Prostate gland (tissue), 2 donors: ENCODE results near the gene NAALADL2. TPM values are rescaled to one million over a fixed set of nuclear protein-coding genes. Genes with fewer than 3 reads are reported as not detected.

Experiments used
- DNase-seq: peaks from one replicate; pipeline ENCODE4 v3.0.0-alpha.2; 2019; ENCODE audit warnings: low spot score
- H3K27ac ChIP-seq, 2 donors: fragments of 200-600 bp; sonication (generic); 2 replicates each; pipeline ENCODE4 v1.5.1; 2017 to 2019
- H3K27me3 ChIP-seq: fragments of 200-600 bp; sonication (generic); replicated peaks from 2 replicates; pipeline ENCODE4 v1.5.1; 2019; ENCODE audit not compliant: insufficient read depth
- H3K36me3 ChIP-seq, 2 donors: fragments of 200-600 bp; sonication (generic); 1 replicate in 1 of 2; 2 replicates in 1 of 2; pipeline versions ENCODE4 v1.5.1 to v1.8.1; 2017 to 2019
- H3K4me1 ChIP-seq: fragments of 200-600 bp; sonication (generic); replicated peaks from 2 replicates; pipeline ENCODE4 v1.5.1; 2019
- H3K4me3 ChIP-seq, 2 donors: fragments of 200-600 bp; sonication (generic); 2 replicates each; pipeline ENCODE4 v1.5.1; 2017 to 2019
- H3K9me3 ChIP-seq: fragments of 200-600 bp; sonication (generic); 2 replicates; pipeline ENCODE4 v1.5.1; 2017
- CTCF ChIP-seq, 4 experiments: fragments of 200-600 bp in 2 of 4; fragments of 450-650 bp in 2 of 4; sonication (generic) in 2 of 4; IDR thresholded peaks; 1 replicate in 3 of 4; 2 replicates in 1 of 4; pipeline ENCODE4 v1.5.1; 2016 to 2019; ENCODE audit warnings: antibody characterized with exemption in 4 of 4, mild to moderate bottlenecking in 2 of 4, moderate library complexity in 2 of 4
- POLR2A ChIP-seq: fragments of 450-650 bp; IDR thresholded peaks from one replicate; pipeline ENCODE4 v1.6.1; 2016; ENCODE audit warnings: antibody characterized with exemption, mild to moderate bottlenecking
- POLR2AphosphoS5 ChIP-seq: sonication (generic); formaldehyde crosslinking; IDR thresholded peaks from one replicate; pipeline ENCODE4 v1.6.1; 2017; ENCODE audit warnings: antibody characterized with exemption
- WGBS: methylation state at CpG from one replicate; pipeline ENCODE4 v1.1.5; 2018; 5-methylcytosine and 5-hydroxymethylcytosine counted together
- intact Hi-C: fragments of 100-400 bp; cut with DNase I; formaldehyde crosslinking; loops from one replicate; pipeline ENCODE4 v1.14.2; 2022
- total RNA-seq, 2 donors: library from RNA; depleted of rRNA; stranded (reverse); fragments of >200 nt; gene quantifications; one replicate each; pipeline ENCODE4 v1.1.0, GENCODE V29; 2016

Gene NAALADL2
- total RNA-seq, 2 donors from 2014 or later, result 12.2 to 20.2 TPM

- peaks cover 4% of the 10 kb centered on the region for H3K4me1 ChIP-seq
- peak; percentile 82 for TF ChIP-seq POLR2AphosphoS5
- no peak for TF ChIP-seq POLR2A
- TF ChIP-seq CTCF (IDR thresholded peaks at IDR 0.05), result no peak
- H3K4me3 ChIP-seq, result no peak overlapping the region
- intact Hi-C loops, result no loop called here
- H3K27ac ChIP-seq, result peak overlapping the region in 1 of 2 donors; percentile 4
- no peaks in the 10 kb centered on the region for H3K9me3 ChIP-seq
- 58% methylated on average over 2 of the region's 2 CpGs for WGBS
- H3K27me3 ChIP-seq, result no peaks in the 10 kb centered on the region
- no peaks in the 10 kb centered on the region for H3K36me3 ChIP-seq
- DNase-seq, result peak; percentile 21
Observed at GRCh38 chr3:175484666-175485065, 625.5 kb downstream of the NAALADL2 start.

GRCh38 chr3:175485436-175485835, 626.3 kb downstream of the NAALADL2 start:
- intact Hi-C loops, result no loop called here
- WGBS, result 100% methylated on average over 1 of the region's 1 CpG
- no peak overlapping the region for H3K4me3 ChIP-seq

GRCh38 chr3:175486255-175486654, 627.1 kb downstream of the NAALADL2 start:
- TF ChIP-seq CTCF (IDR thresholded peaks at IDR 0.05) (no peak), POLR2AphosphoS5 (no peak)
- H3K27me3 ChIP-seq, result no peaks in the 10 kb centered on the region
- no peak overlapping the region for H3K27ac ChIP-seq
- H3K4me1 ChIP-seq, result peaks cover 4% of the 10 kb centered on the region
- no peak overlapping the region for H3K4me3 ChIP-seq
- DNase-seq, result no peak
- no peaks in the 10 kb centered on the region for H3K9me3 ChIP-seq
- H3K36me3 ChIP-seq, result no peaks in the 10 kb centered on the region
- intact Hi-C loops, result no loop called here
- 90% methylated on average over 6 of the region's 6 CpGs for WGBS

More at GRCh38 chr3:175485436-175485835, 626.3 kb downstream of the NAALADL2 start:
- Histone ChIP-seq H3K36me3 (no peaks in the 10 kb centered on the region), H3K27me3 (no peaks in the 10 kb centered on the region), H3K9me3 (no peaks in the 10 kb centered on the region), H3K4me1 (peaks cover 4% of the 10 kb centered on the region), H3K27ac (no peak overlapping the region)
- DNase-seq, result no peak
- TF ChIP-seq POLR2A (no peak), POLR2AphosphoS5 (no peak), CTCF (IDR thresholded peaks at IDR 0.05) (no peak)

- Histone ChIP-seq H3K4me3 (no peak overlapping the region), H3K27me3 (no peaks in the 10 kb centered on the region), H3K36me3 (no peaks in the 10 kb centered on the region), H3K27ac (no peak overlapping the region), H3K4me1 (peaks cover 4% of the 10 kb centered on the region), H3K9me3 (no peaks in the 10 kb centered on the region)
- intact Hi-C loops, result no loop called here
- WGBS, result 89% methylated on average over 1 of the region's 1 CpG
- no peak for TF ChIP-seq POLR2A
- TF ChIP-seq CTCF (IDR thresholded peaks at IDR 0.05), result no peak
- TF ChIP-seq POLR2AphosphoS5, result no peak
- DNase-seq, result no peak
Observed at GRCh38 chr3:175489406-175489805, 630.3 kb downstream of the NAALADL2 start.

- intact Hi-C loops, result no loop called here
- TF ChIP-seq POLR2A (no peak), POLR2AphosphoS5 (no peak), CTCF (IDR thresholded peaks at IDR 0.05) (no peak)
- Histone ChIP-seq H3K4me1 (no peaks in the 10 kb centered on the region), H3K36me3 (no peaks in the 10 kb centered on the region), H3K4me3 (no peak overlapping the region), H3K9me3 (no peaks in the 10 kb centered on the region), H3K27ac (no peak overlapping the region), H3K27me3 (no peaks in the 10 kb centered on the region)
- DNase-seq, result no peak
- WGBS, result 68% methylated on average over 4 of the region's 4 CpGs
Observed at GRCh38 chr3:175493301-175493700, 634.2 kb downstream of the NAALADL2 start.
